HPDE6-E6E7 (cell line): ENCODE measurements around the gene DNAJC8.

ENCODE experiments used
- DNase-seq: peaks from one replicate; pipeline ENCODE4 v3.0.0; 2011; ENCODE audit warnings: missing footprints; ENCODE audit errors: extremely low spot score

The DNAJC8 gene, protein sequence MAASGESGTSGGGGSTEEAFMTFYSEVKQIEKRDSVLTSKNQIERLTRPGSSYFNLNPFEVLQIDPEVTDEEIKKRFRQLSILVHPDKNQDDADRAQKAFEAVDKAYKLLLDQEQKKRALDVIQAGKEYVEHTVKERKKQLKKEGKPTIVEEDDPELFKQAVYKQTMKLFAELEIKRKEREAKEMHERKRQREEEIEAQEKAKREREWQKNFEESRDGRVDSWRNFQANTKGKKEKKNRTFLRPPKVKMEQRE

DNA sequence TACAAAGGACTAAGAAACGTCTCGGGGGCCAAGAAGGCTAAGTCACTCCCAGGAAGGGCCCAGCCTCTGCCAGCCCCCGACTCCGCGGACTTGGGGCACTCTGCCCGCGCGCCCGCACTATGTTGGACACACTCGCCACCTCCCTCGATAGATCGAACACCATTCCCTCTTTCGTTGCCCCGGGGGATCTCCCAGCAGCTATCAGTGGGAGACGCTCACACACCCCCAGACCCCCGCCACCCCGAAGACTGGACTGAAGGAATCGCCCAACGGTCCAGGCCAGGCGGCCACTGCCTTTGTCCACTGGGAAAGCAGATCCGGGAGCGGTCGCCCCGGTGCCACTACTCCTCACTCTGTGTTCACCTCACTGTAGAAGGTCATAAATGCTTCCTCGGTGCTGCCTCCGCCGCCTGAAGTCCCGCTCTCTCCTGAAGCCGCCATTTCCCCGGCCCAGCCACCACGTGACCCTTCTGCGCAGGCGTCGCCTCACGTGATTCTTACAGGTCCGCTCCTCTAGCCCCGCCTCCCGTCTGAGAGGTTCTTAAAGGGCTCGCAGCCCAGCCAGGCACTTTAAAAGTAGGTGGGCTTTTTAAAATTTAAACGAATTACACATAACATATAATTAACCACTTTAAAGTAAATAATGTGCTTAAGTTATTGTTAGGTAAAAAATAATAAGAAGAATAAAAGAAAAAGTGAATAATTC, at the start of gene DNAJC8:
DNAJC8 (minus strand) TSS at position 472 of the 706 bp plus-strand sequence; CDS start at position 441, 31 bp downstream.
- DNase-seq, result peak; percentile 92

- DNase-seq, result no peak
Observed at GRCh38 chr1:28281608-28282425, 49.0 kb upstream of the DNAJC8 start.

GRCh38 chr1:28280977-28281381, 48.1 kb upstream of the DNAJC8 start:
- no peak for DNase-seq

GRCh38 chr1:28280501-28280900, 47.7 kb upstream of the DNAJC8 start:
- DNase-seq, result no peak

DNA sequence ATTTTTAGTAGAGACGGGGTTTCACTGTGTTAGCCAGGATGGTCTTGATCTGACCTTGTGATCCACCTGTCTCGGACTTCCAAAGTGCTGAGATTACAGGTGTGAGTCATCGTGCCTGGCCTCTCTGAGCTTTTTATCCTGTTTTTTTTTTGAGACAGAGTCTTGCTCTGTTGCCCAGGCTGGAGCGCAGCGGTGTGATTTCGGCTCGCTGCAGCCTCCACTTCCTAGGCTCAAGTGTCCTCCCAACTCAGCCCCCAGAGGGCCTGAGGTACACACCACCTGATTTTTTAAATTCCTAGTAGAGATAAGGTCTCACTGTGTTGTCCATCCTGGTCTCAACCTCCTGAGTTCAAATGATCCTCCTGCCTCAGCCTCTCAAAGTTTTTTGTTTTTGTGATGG, 46.9 kb upstream of the DNAJC8 start:
- no peak for DNase-seq

- no peak for DNase-seq
Observed at GRCh38 chr1:28278763-28279162, 45.9 kb upstream of the DNAJC8 start.

GRCh38 chr1:28273216-28273860, 40.5 kb upstream of the DNAJC8 start:
- DNase-seq, result no peak

GRCh38 chr1:28272215-28272852, 39.5 kb upstream of the DNAJC8 start:
- DNase-seq, result no peak

DNA sequence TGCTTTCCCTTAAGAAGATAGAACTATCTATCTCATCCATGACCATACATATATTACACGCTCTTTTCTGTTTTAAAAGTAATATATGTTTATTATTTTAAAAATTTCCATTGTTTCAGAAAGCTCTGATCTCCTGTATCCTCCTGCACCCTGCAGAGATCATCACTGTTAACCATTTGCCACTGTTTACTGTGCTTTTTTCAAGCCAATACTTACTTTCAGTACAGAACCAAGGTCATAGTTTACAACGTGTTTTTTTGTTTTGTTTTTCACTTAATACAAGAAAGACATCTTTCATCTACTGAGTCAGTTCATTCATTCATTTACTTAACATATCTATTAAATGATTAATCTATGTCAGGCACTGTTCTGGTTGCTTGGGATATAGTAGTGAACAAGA, 36.7 kb upstream of the DNAJC8 start:
- no peak for DNase-seq

DNA sequence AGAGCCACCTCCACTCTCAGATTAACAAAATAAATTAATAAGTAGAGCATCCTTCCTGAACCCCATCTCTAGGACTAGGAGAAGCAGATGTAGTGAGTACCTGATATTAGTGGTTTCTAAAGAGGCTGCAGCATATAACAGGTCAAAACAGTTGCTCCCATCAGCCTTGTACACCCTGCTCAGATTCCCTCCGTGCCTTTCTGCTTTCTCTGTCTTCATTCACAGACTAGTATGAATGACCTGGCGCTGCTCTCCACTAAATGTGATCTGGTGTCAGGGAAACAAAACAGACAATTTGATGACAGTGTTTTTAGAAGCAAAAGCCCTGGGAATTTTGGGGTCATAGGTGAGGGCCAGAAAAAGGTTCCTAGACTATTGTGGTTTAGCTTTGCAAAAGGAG, 34.8 kb upstream of the DNAJC8 start:
- DNase-seq, result no peak

- no peak for DNase-seq
Observed at GRCh38 chr1:28266920-28267322, 34.1 kb upstream of the DNAJC8 start.

DNA sequence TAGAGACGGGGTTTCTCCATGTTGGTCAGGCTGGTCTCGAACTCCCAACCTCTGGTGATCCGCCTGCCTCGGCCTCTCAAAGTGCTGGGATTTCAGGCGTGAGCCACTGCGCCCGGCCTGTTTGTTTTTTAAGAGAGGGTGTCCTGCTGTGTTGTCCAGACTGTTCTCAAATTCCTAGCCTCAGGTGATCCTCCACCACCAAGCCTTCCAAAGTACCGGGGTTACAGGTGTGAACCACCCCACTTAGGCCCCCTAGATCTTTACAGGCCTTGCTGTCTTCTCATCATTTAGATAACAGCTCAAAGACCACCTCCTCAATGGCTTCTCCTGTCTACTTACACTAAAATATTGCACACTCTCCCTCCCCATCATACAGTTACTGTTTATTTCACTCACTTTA, 32.7 kb upstream of the DNAJC8 start:
- DNase-seq, result no peak

DNA sequence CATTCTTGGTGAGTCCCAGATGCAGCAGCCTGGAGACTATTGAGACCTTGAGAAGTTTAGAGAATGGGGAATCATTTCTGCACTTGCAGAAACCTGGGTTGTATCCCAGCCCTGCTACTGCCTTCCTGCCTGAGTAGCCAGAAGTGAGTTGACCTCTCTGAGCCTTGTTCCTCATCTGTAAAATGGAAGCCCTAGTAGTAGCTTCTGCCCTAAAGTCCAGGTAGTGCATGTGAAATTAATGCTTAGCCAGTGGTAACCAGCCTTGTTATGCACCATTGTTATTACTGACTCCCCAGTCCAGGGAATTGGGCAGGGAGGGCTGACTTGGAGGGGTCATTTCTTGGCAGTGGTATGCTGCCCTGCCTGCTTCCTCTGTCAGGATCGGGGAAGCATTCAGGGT, 32.1 kb upstream of the DNAJC8 start:
- no peak for DNase-seq

DNA sequence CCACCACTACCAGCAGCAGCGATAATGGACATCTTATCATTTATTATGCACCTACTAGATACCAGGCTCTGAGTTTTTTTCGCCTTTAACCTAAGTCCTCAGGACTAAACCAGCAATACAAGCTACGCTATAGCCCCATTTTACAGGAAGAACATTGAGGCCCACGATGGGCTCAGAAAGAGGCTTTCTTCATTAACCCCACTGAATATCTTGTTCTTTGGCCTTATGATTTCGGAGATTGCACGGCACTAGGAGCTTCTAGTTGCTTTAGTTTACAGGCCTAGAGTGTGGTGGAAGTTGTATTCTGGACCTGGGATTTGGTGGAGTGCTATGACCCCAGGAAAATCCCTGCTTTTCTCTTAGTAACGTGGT, 28.0 kb upstream of the DNAJC8 start:
- no peak for DNase-seq

DNA sequence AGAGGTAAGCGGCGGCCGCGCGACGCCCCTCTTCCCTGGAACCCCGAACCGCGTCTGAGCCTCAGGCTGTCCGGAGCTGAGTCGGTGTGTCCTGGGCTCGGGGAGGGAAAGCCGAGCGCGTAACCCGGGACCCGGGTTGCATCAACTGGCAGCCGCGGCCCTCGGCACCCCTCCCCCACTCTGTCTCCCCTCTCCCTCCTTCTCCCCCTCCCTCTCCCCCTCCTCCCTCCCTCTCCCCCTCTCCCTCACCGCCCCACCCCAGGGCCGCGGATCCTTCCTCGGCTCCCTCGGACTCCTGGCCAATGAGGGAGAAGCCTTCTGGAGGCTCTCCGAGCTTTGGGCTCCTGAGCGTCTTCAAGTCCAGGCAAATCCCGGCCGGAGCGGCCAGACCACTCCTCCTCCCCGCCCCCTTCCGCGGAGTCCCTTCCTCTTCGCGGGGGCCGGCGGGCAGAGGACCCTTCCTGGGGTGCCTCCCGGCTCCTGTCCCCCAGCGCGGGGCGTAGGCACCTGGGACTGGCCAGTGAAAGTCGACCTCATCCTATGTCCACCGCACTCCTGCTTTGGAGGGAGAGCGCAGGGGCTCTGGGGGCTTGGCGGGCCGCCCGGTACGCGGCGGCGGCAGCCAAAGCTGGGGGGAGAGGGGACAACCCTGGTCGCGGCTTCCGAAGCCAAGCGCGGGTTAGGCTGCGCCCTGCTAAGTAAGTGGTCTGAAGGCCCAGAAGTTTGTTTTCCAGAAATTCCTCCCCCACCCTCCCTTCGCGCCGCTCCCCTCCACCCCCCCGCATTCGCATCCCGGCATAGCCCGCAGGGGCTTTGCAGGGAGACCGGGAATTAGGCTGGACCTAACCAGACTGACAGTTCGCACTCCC, 27.3 kb upstream of the DNAJC8 start:
- DNase-seq, result no peak

GRCh38 chr1:28259252-28259933, 26.6 kb upstream of the DNAJC8 start, which contains the start of gene SESN2:
TSS of gene SESN2 (plus strand) at chr1:28259518. CDS start at chr1:28259848, 330 bp downstream.
- peak; percentile 98 for DNase-seq

- no peak for DNase-seq
Observed at GRCh38 chr1:28258628-28259251, 25.9 kb upstream of the DNAJC8 start.

DNA sequence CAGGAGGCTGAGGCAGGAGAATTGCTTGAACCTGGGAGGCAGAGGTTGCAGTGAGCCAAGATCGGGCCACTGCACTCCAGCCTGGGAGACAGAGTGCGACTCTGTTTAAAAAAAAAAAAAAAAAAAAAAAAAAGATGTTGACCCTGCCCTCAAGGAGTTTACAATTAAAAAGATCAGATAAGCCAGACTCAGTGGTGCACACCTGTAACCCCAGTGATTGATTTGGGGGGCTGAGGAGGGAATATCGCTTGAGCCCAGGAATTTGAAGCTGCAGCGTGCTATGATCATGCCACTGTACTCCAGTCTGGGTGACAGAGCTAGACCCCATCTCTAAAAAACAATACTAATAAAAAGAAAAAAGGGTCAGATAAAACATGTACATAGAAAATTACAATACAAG, 24.9 kb upstream of the DNAJC8 start:
- no peak for DNase-seq

GRCh38 chr1:28256197-28256827, 23.5 kb upstream of the DNAJC8 start:
- DNase-seq, result no peak
